HG02623 (cell line): ENCODE data around the gene ATP10B.

Source experiments
- ATAC-seq: cut with Tn5 transposase; IDR thresholded peaks from one replicate; pipeline ENCODE4 v1.9.1; 2021; ENCODE audit warnings: moderate library complexity; ENCODE audit not compliant: unreplicated experiment

The ATP10B gene

DNA sequence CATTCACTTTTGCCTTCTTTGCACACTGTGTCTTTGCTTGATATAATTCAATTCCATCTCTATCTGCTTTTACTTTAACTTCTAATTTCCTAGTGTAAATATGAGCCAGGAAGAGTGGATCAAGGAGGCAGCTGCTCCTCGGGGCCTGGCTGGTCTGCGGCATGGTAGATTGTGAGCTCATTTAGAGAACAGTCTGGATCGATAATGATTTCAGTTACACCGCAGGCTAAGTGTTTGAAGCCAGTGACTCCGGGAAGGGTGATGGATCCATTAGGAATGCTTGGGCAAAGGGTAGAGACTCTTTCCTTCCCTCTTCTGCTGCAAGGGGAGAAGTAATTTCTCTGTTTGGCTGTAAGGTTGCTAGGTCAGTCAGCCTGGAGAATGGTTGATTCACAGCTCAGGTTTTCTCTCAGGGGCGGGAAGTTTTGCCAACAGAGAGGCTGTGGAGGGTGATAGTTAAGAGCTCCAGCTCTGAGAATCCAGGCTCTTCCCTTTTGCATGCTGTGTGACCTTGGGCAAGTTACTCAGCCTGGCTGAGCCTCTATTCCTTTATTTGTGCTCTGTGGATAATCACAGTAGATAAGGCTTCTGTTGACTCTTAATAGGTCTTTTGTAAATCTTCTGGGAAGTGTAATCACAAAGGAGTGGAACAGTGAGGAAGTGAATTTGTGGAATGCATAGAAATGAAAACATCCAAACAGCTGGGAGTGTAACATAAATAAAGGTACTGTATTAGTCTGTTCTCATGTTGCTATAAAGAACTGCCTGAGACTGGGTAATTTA lies 331.2 kb downstream of the ATP10B start:
- ATAC-seq: no peak

DNA sequence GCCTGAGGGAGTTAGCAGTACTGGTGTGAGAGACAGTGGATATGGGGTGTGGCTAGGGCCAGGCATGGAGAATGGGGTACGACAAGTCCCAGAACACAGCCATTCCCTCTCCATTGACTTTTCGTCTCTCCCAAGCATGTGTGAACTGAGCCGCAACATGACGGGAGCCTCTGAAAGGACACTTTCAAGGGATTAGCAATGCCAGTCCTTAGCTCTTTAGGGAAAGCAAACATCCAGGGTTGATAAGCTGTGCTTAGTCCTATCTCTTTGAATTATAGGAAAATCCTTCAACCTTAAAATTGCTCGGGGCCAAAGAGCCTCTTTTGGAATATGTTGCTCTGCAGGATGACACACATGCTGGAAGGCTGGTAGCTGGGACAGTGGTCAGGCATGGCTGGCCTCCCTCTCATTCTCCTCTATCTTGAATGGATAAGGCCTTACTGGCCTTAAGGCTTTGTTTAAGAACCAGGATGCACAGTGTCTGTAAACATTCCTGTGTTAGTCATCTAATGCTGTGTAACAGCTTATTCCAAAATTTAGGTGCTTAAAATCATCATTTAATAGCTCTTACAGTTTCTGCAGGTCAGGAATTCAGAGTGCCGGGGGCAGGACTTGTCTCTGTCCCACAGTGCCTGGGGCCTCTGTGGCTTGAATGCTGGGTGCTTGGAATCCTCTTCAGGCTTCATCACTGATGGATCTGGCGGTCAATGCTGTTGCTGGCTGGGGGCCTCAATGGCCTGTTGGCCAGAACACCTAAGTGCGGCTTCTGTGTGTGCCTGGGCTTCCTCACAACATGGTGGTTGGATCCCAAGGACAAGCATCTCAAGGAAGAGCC lies 335.1 kb downstream of the ATP10B start:
- ATAC-seq: no peak

DNA sequence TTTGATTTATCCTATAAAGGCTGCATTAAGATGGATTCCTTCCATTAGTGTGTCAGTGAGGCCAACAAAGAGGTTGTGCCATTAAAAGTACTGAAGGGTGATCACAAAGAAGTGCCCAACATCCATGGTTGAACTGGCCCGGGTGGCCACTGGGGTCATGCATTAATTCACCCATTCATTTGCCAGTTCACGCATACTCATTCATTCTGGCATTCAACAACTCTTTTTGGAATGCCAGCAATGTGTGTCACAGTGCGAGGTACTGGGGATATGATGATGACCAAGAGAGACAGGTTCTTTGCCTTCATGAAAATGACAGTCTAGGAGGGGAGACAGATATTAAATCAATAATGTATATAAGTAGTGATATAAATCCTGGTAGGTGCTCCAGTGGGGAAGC lies 337.1 kb downstream of the ATP10B start:
- ATAC-seq: no peak

DNA sequence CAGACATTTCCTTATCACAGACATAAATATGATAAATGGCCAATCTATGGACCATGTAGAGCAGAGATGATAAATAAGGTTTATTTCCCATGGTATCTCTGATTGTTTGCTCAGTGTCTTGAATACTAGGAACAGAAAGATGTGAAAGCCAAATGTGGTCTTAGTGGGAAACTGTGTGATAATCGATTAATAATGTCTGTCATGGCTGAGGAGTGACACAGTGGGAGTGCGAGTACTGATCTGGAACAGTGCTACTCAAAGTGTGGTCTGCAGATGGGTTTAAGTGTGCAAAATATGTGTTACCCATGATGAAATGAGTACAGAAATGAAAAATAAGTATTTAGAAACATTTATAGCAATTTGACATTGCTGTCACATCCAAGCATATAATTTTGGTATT lies 337.8 kb downstream of the ATP10B start:
- no peak for ATAC-seq

DNA sequence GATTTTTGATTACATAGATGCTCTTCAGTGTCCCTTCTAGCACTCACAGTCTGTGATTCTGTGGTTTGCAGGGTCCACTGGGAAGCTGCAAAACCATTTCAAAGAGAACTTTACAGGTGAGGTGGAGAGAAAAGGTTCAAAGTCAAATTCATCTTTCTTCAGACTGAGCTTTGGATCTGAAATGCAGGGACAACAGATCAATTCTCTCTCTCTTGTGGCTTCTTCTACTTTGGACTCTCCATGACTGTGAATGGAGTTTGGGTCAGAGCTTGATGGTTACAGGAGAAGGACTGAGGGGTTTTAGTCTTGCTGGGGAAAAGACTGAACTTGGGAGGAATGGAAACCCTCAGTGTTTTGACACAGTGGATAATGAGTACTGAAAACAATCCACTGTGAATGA lies 338.5 kb downstream of the ATP10B start:
- ATAC-seq: no peak
